ENCODE data around the gene PLAAT2.

- TF ChIP-seq CTCF (IDR thresholded peaks at IDR 0.05) = no peak
- no peak for TF ChIP-seq POLR2A (IDR thresholded peaks at IDR 0.05)
These were observed 11.0 kb upstream of the PLAAT2 start for GRCh38 chr11:63573881-63574855.

All from vagina (tissue), 2 donors.